ENCODE results near the gene FLYWCH1. TPM values are rescaled to one million over a fixed set of nuclear protein-coding genes. Genes with fewer than 3 reads are reported as not detected.

FLYWCH1 gene
- total and polyA plus RNA-seq, 2 experiments from 2014 or later, result 34.7 to 58.7 TPM

DNA sequence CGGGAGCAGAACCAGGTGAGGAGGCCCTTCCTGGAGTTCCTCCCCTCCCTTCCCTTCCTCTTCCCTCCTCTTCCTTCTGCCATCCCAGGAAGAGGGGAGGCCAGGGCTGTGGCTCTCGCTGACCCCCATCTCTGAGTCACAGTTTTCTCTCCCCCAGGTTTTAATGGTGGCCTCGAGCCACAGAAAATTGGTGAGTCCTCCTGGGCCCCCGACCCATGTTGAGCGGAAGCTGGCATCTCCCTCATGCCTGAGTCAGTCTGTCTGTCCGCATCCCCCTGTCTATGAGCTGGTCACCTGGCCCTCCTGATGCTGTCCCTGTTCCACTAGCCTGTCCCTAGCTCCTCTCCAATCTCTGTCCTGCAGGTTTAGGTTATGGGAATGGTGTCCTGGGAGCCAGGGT, 88.2 kb downstream of the FLYWCH1 start:
- Histone ChIP-seq H3K4me3 (no peak overlapping the region), H3K27ac (no peak overlapping the region), H3K9me3 (ENCODE audit: low read depth) (no peaks in the 10 kb centered on the region), H3K36me3 (no peaks in the 10 kb centered on the region), H3K27me3 (no peaks in the 10 kb centered on the region), H3K4me1 (ENCODE audit: low read depth) (peaks cover 2% of the 10 kb centered on the region)
- TF ChIP-seq, protein P1, sequence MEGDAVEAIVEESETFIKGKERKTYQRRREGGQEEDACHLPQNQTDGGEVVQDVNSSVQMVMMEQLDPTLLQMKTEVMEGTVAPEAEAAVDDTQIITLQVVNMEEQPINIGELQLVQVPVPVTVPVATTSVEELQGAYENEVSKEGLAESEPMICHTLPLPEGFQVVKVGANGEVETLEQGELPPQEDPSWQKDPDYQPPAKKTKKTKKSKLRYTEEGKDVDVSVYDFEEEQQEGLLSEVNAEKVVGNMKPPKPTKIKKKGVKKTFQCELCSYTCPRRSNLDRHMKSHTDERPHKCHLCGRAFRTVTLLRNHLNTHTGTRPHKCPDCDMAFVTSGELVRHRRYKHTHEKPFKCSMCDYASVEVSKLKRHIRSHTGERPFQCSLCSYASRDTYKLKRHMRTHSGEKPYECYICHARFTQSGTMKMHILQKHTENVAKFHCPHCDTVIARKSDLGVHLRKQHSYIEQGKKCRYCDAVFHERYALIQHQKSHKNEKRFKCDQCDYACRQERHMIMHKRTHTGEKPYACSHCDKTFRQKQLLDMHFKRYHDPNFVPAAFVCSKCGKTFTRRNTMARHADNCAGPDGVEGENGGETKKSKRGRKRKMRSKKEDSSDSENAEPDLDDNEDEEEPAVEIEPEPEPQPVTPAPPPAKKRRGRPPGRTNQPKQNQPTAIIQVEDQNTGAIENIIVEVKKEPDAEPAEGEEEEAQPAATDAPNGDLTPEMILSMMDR (IDR thresholded peaks at IDR 0.05; ENCODE audit: low read depth, low read length), result no peak
- DNase-seq (ENCODE audit: low read depth in 1 of 2, low spot score in 1 of 2), result no peak

GRCh38 chr16:3000540-3000939, 88.8 kb downstream of the FLYWCH1 start:
- no peaks in the 10 kb centered on the region for H3K9me3 ChIP-seq (ENCODE audit: low read depth)
- no peak for DNase-seq (ENCODE audit: low read depth in 1 of 2, low spot score in 1 of 2)
- no peak overlapping the region for H3K27ac ChIP-seq
- TF ChIP-seq, protein P1 (IDR thresholded peaks at IDR 0.05; ENCODE audit: low read depth, low read length), result no peak
- no peaks in the 10 kb centered on the region for H3K36me3 ChIP-seq
- peaks cover 4% of the 10 kb centered on the region for H3K4me1 ChIP-seq (ENCODE audit: low read depth)
- no peak overlapping the region for H3K4me3 ChIP-seq
- H3K27me3 ChIP-seq, result no peaks in the 10 kb centered on the region

Other genes with a start within 250 kb of the FLYWCH1 start
- 32.9 and 67.2 TPM in 2 replicates for gene KCTD5, start 229.4 kb upstream of the FLYWCH1 start, total RNA-seq
- gene KCTD5, start 229.4 kb upstream of the FLYWCH1 start, polyA plus RNA-seq, result 32.6 and 35.0 TPM in 2 replicates
- gene PRSS27, start 191.7 kb upstream of the FLYWCH1 start, total RNA-seq, result 13.0 and 17.0 TPM in 2 replicates
- 12.1 and 14.5 TPM in 2 replicates for gene PRSS27, start 191.7 kb upstream of the FLYWCH1 start, polyA plus RNA-seq
- 131 and 321 TPM in 2 replicates for gene SRRM2, start 159.3 kb upstream of the FLYWCH1 start, total RNA-seq
- 592 and 734 TPM in 2 replicates for gene SRRM2, start 159.3 kb upstream of the FLYWCH1 start, polyA plus RNA-seq
- gene ELOB, start 134.7 kb upstream of the FLYWCH1 start, total RNA-seq, result 180 and 435 TPM in 2 replicates
- gene ELOB, start 134.7 kb upstream of the FLYWCH1 start, polyA plus RNA-seq, result 606 and 614 TPM in 2 replicates
- gene PRSS33, start 124.4 kb upstream of the FLYWCH1 start, total RNA-seq, result not detected in 2 replicates
- gene PRSS33, start 124.4 kb upstream of the FLYWCH1 start, polyA plus RNA-seq, result not detected in 2 replicates
- not detected in 2 replicates for gene PRSS41, start 113.5 kb upstream of the FLYWCH1 start, total RNA-seq
- gene PRSS41, start 113.5 kb upstream of the FLYWCH1 start, polyA plus RNA-seq, result not detected in 2 replicates
- not detected in 2 replicates for gene PRSS21, start 94.7 kb upstream of the FLYWCH1 start, total RNA-seq
- not detected in 2 replicates for gene PRSS21, start 94.7 kb upstream of the FLYWCH1 start, polyA plus RNA-seq
- gene ZG16B, start 81.6 kb upstream of the FLYWCH1 start, total RNA-seq, result not detected in 2 replicates
- gene ZG16B, start 81.6 kb upstream of the FLYWCH1 start, polyA plus RNA-seq, result not detected in 2 replicates
- not detected in 2 replicates for gene PRSS22, start 53.8 kb upstream of the FLYWCH1 start, total RNA-seq
- not detected in 2 replicates for gene PRSS22, start 53.8 kb upstream of the FLYWCH1 start, polyA plus RNA-seq
- gene FLYWCH2, start 28.7 kb upstream of the FLYWCH1 start, total RNA-seq, result 134 and 148 TPM in 2 replicates
- 59.2 and 66.1 TPM in 2 replicates for gene FLYWCH2, start 28.7 kb upstream of the FLYWCH1 start, polyA plus RNA-seq
- 2.6 and 3.9 TPM in 2 replicates for gene KREMEN2, start 52.3 kb downstream of the FLYWCH1 start, total RNA-seq
- gene KREMEN2, start 52.3 kb downstream of the FLYWCH1 start, polyA plus RNA-seq, result 1.3 and 2.5 TPM in 2 replicates
- 3.1 and 9.9 TPM in 2 replicates for gene PAQR4, start 57.4 kb downstream of the FLYWCH1 start, total RNA-seq
- 3.9 and 11.0 TPM in 2 replicates for gene PAQR4, start 57.4 kb downstream of the FLYWCH1 start, polyA plus RNA-seq
- 26.2 and 28.1 TPM in 2 replicates for gene PKMYT1, start 68.5 kb downstream of the FLYWCH1 start, total RNA-seq
- 30.6 and 36.8 TPM in 2 replicates for gene PKMYT1, start 68.5 kb downstream of the FLYWCH1 start, polyA plus RNA-seq
- 3.2 and 6.3 TPM in 2 replicates for gene CLDN9, start 101.0 kb downstream of the FLYWCH1 start, total RNA-seq
- 8.4 and 8.5 TPM in 2 replicates for gene CLDN9, start 101.0 kb downstream of the FLYWCH1 start, polyA plus RNA-seq
- gene CLDN6, start 106.3 kb downstream of the FLYWCH1 start, total RNA-seq, result 148 and 210 TPM in 2 replicates
- gene CLDN6, start 106.3 kb downstream of the FLYWCH1 start, polyA plus RNA-seq, result 244 and 344 TPM in 2 replicates
- 115 and 122 TPM in 2 replicates for gene TNFRSF12A, start 108.4 kb downstream of the FLYWCH1 start, total RNA-seq
- 106 and 142 TPM in 2 replicates for gene TNFRSF12A, start 108.4 kb downstream of the FLYWCH1 start, polyA plus RNA-seq
- gene HCFC1R1, start 112.0 kb downstream of the FLYWCH1 start, total RNA-seq, result 48.3 and 50.8 TPM in 2 replicates
- 109 and 140 TPM in 2 replicates for gene HCFC1R1, start 112.0 kb downstream of the FLYWCH1 start, polyA plus RNA-seq
- gene THOC6, start 112.1 kb downstream of the FLYWCH1 start, total RNA-seq, result 34.8 and 36.9 TPM in 2 replicates
- gene THOC6, start 112.1 kb downstream of the FLYWCH1 start, polyA plus RNA-seq, result 61.3 and 65.7 TPM in 2 replicates
- gene BICDL2, start 125.0 kb downstream of the FLYWCH1 start, total RNA-seq, result not detected in 2 replicates
- 0.19 TPM in 1 of 2 replicates, not detected in the other for gene BICDL2, start 125.0 kb downstream of the FLYWCH1 start, polyA plus RNA-seq
- gene MMP25, start 134.6 kb downstream of the FLYWCH1 start, total RNA-seq, result 0.03 TPM in 1 of 2 replicates, not detected in the other
- 4.3 and 5.8 TPM in 2 replicates for gene MMP25, start 134.6 kb downstream of the FLYWCH1 start, polyA plus RNA-seq
- gene IL32, start 153.7 kb downstream of the FLYWCH1 start, total RNA-seq, result 0.66 TPM in 1 of 2 replicates, not detected in the other
- gene IL32, start 153.7 kb downstream of the FLYWCH1 start, polyA plus RNA-seq, result 0.35 TPM in 1 of 2 replicates, not detected in the other
- gene ZSCAN10, start 187.4 kb downstream of the FLYWCH1 start, total RNA-seq, result 0.42 and 0.78 TPM in 2 replicates
- 0.74 TPM in 1 of 2 replicates, not detected in the other for gene ZSCAN10, start 187.4 kb downstream of the FLYWCH1 start, polyA plus RNA-seq
- 26.7 and 37.3 TPM in 2 replicates for gene ZNF205, start 200.7 kb downstream of the FLYWCH1 start, total RNA-seq
- 13.2 and 14.4 TPM in 2 replicates for gene ZNF205, start 200.7 kb downstream of the FLYWCH1 start, polyA plus RNA-seq
- 7.5 and 8.4 TPM in 2 replicates for gene ZNF213, start 223.1 kb downstream of the FLYWCH1 start, total RNA-seq
- 10.1 and 13.6 TPM in 2 replicates for gene ZNF213, start 223.1 kb downstream of the FLYWCH1 start, polyA plus RNA-seq

All from cardiac muscle cell (in vitro differentiated cells and primary cell).